Esophagus muscularis mucosa (tissue), 4 donors: ENCODE data around the gene CDH4. TPM values are rescaled to one million over a fixed set of nuclear protein-coding genes. Genes with fewer than 3 reads are reported as not detected.

Experiments
- DNase-seq: peaks from one replicate; pipeline ENCODE4 v3.0.0-alpha.2; 2017; ENCODE audit errors: extremely low spot score
- H3K27ac ChIP-seq, 4 donors: fragments of 200-600 bp; sonication (generic); replicated peaks in 1 of 4; 1 replicate in 3 of 4; 2 replicates in 1 of 4; pipeline ENCODE4 v1.5.1; 2016 to 2019; ENCODE audit warnings: mild to moderate bottlenecking in 1 of 4
- H3K27me3 ChIP-seq, 4 donors: fragments of 200-600 bp; sonication (generic); one replicate each; pipeline versions ENCODE4 v1.5.1 to v1.6.0; 2016 to 2019
- H3K36me3 ChIP-seq, 4 donors: fragments of 200-600 bp; sonication (generic); one replicate each; pipeline ENCODE4 v1.5.1; 2016 to 2019
- H3K4me1 ChIP-seq, 4 donors: fragments of 200-600 bp; sonication (generic); one replicate each; pipeline ENCODE4 v1.5.1; 2016 to 2019
- H3K4me3 ChIP-seq, 4 donors: fragments of 200-600 bp; sonication (generic); 1 replicate in 2 of 4; 2 replicates in 2 of 4; pipeline ENCODE4 v1.5.1; 2016 to 2019; ENCODE audit warnings: mild to moderate bottlenecking in 4 of 4, moderate library complexity in 1 of 4
- H3K9me3 ChIP-seq, 4 donors: fragments of 200-600 bp; sonication (generic); 1 replicate in 3 of 4; 2 replicates in 1 of 4; pipeline ENCODE4 v1.5.1; 2016 to 2019
- CTCF ChIP-seq, 3 experiments: fragments of 200-600 bp in 2 of 3; fragments of 450-650 bp in 1 of 3; sonication (generic) in 2 of 3; IDR thresholded peaks; one replicate each; pipeline ENCODE4 v1.5.1; 2017 to 2019; ENCODE audit warnings: antibody characterized with exemption in 3 of 3, mild to moderate bottlenecking in 2 of 3, moderate library complexity in 1 of 3
- EP300 ChIP-seq: sonication (generic); formaldehyde crosslinking; IDR thresholded peaks from one replicate; pipeline ENCODE4 v1.6.1; 2017; ENCODE audit warnings: antibody characterized with exemption
- POLR2A ChIP-seq: fragments of 450-650 bp; IDR thresholded peaks from one replicate; pipeline ENCODE4 v1.6.1; 2017; ENCODE audit warnings: antibody characterized with exemption, moderate library complexity, mild to moderate bottlenecking, low read depth
- POLR2AphosphoS5 ChIP-seq, 2 donors: sonication (generic); formaldehyde crosslinking; IDR thresholded peaks; one replicate each; pipeline ENCODE4 v1.6.1; 2017; ENCODE audit warnings: antibody characterized with exemption in 2 of 2
- WGBS: methylation state at CpG from one replicate; pipeline ENCODE4 v1.1.5; 2018; 5-methylcytosine and 5-hydroxymethylcytosine counted together
- intact Hi-C: fragments of 100-400 bp; cut with DNase I; formaldehyde crosslinking; loops from one replicate; pipeline ENCODE4 v1.15.1; 2023
- total RNA-seq, 4 donors: library from RNA; depleted of rRNA; stranded (reverse); fragments of >200 nt; gene quantifications; one replicate each; pipeline versions ENCODE4 v1.1.0 to v1.2.1, GENCODE V29; 2016

The CDH4 gene
- total RNA-seq, 4 donors from 2014 or later: 0.42 to 1.3 (median 0.48) TPM

- intact Hi-C loops: no loop called here
- Histone ChIP-seq H3K4me1 (no peaks in the 10 kb centered on the region), H3K27me3 (peaks cover 0 to 89% (median 0%) of the 10 kb centered on the region in 4 donors), H3K9me3 (no peaks in the 10 kb centered on the region), H3K4me3 (no peak overlapping the region), H3K36me3 (no peaks in the 10 kb centered on the region), H3K27ac (no peak overlapping the region)
- DNase-seq: no peak
- 87% methylated on average over 12 of the region's 21 CpGs for WGBS
- no peak for TF ChIP-seq POLR2A
- TF ChIP-seq POLR2AphosphoS5 (IDR thresholded peaks at IDR 0.05): no peak
- TF ChIP-seq EP300: no peak
- TF ChIP-seq CTCF (IDR thresholded peaks at IDR 0.05): no peak
Observed at GRCh38 chr20:61730631-61731362, 478.7 kb downstream of the CDH4 start.

- intact Hi-C loops: no loop called here
- no peaks in the 10 kb centered on the region for H3K4me1 ChIP-seq
- DNase-seq: no peak
- H3K27me3 ChIP-seq: peaks cover 0 to 87% (median 0%) of the 10 kb centered on the region in 4 donors
- H3K4me3 ChIP-seq: no peak overlapping the region
- no peak for TF ChIP-seq CTCF (IDR thresholded peaks at IDR 0.05)
- no peak for TF ChIP-seq EP300
- TF ChIP-seq POLR2AphosphoS5 (IDR thresholded peaks at IDR 0.05): no peak
- no peak for TF ChIP-seq POLR2A
- WGBS: 84% methylated on average over 20 of the region's 22 CpGs
- no peak overlapping the region for H3K27ac ChIP-seq
- H3K36me3 ChIP-seq: no peaks in the 10 kb centered on the region
- H3K9me3 ChIP-seq: no peaks in the 10 kb centered on the region
Observed at GRCh38 chr20:61731363-61732181, 479.5 kb downstream of the CDH4 start.

DNA sequence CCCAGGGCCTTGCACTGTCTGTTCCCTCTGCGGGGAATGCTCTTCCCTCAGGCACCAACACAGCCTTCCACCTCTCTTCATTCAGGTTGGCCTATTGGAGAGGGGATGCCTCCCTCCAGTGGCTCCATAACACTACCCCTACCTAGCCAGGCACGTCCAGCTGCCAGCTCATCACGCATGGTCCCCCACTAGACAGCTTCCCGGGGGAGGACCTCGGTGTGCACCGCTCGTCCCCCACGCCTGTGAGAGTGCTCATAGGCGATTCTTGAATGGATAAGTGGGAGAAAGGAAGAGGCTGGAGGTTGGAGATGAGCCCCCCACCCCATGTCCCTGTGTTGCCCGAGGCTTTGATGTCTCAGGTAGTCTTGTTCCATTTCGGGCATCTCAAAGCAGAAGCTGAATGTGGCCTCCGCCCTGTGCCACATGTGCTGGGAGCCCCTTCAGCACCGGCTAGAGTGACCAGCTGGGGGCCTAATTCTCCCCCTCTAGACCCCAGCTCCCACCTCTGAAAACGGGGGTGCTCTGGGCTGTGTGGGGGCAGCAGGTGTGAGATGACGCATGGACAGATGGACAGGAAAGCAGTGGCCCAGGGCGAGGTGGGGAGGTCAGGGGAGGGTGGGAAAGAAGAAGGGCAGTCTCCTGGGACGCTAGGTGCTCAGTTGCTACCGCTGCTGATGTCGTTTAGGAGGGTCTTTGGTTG lies 480.6 kb downstream of the CDH4 start:
- peaks cover 0 to 84% (median 0%) of the 10 kb centered on the region in 4 donors for H3K27me3 ChIP-seq
- DNase-seq: no peak
- intact Hi-C loops: no loop called here

GRCh38 chr20:61733216-61733615 lies 481.2 kb downstream of the CDH4 start:
- WGBS: 86% methylated on average over 13 of the region's 13 CpGs
- intact Hi-C loops: no loop called here
- no peaks in the 10 kb centered on the region for H3K9me3 ChIP-seq
- no peak for TF ChIP-seq POLR2A
- no peak for TF ChIP-seq CTCF (IDR thresholded peaks at IDR 0.05)
- TF ChIP-seq EP300: no peak
- H3K4me3 ChIP-seq: no peak overlapping the region
- no peak for DNase-seq
- no peaks in the 10 kb centered on the region for H3K4me1 ChIP-seq
- peaks cover 0 to 84% (median 0%) of the 10 kb centered on the region in 4 donors for H3K27me3 ChIP-seq
- no peaks in the 10 kb centered on the region for H3K36me3 ChIP-seq
- H3K27ac ChIP-seq: no peak overlapping the region

More for the DNA sequence above, 480.6 kb downstream of the CDH4 start:
- no peaks in the 10 kb centered on the region for H3K9me3 ChIP-seq
- TF ChIP-seq EP300: no peak
- TF ChIP-seq CTCF (IDR thresholded peaks at IDR 0.05): no peak
- no peak for TF ChIP-seq POLR2AphosphoS5 (IDR thresholded peaks at IDR 0.05)
- TF ChIP-seq POLR2A: no peak
- no peaks in the 10 kb centered on the region for H3K36me3 ChIP-seq
- no peaks in the 10 kb centered on the region for H3K4me1 ChIP-seq
- 86% methylated on average over 11 of the region's 19 CpGs for WGBS
- no peak overlapping the region for H3K4me3 ChIP-seq
- H3K27ac ChIP-seq: no peak overlapping the region
